ENCODE measurements around the gene G2E3.

DNA sequence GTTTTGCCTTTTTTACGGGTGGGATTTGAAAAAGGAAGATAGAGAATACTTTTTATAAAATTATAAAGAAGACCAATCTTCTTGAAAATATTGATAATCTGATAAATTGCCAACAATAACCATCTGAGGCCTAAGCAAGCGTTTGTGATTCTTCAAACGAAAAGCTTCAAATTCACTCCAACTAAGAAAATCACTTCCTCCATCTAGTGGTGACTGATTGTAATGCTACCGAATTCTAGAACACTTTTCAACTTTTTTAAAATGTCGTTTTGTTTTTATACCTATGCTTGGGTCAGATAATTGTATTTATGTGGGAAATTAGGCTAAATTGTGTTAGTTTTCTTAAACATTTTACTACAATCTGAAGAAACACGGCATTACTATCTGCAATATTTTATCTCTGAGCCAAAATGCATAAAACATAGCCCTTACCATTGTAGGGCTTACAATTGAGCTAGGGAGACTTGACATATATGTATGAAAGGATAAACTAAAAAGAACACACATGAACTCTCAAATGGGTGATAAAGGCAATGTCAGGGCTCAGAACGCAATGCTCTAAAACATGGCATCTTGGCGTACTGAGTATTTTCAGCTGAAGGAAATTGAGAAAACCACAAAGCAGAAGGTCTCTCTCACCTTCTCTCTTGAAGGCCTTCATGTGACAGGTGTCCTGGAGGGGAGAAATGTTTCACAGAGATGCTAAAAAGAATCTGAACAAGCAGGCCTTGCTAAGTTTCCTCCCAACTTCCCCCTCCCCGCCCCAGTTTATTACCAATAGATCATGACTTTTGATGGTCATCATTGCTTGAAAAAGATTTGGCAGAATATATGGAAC lies 36.8 kb upstream of the G2E3 start:
- no peak for TF ChIP-seq POLR2A (IDR thresholded peaks at IDR 0.05)
- TF ChIP-seq, protein P1, sequence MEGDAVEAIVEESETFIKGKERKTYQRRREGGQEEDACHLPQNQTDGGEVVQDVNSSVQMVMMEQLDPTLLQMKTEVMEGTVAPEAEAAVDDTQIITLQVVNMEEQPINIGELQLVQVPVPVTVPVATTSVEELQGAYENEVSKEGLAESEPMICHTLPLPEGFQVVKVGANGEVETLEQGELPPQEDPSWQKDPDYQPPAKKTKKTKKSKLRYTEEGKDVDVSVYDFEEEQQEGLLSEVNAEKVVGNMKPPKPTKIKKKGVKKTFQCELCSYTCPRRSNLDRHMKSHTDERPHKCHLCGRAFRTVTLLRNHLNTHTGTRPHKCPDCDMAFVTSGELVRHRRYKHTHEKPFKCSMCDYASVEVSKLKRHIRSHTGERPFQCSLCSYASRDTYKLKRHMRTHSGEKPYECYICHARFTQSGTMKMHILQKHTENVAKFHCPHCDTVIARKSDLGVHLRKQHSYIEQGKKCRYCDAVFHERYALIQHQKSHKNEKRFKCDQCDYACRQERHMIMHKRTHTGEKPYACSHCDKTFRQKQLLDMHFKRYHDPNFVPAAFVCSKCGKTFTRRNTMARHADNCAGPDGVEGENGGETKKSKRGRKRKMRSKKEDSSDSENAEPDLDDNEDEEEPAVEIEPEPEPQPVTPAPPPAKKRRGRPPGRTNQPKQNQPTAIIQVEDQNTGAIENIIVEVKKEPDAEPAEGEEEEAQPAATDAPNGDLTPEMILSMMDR (IDR thresholded peaks at IDR 0.05 in 4 of 5, conservative IDR thresholded peaks at IDR 0.05 in 1 of 5) = peak; percentile 21 to 75 (median 60)

Measured in gastrocnemius medialis (tissue), 4 donors.